Esophagus squamous epithelium (tissue), 5 donors: ENCODE measurements around the gene NFIC. TPM values are rescaled to one million over a fixed set of nuclear protein-coding genes. Genes with fewer than 3 reads are reported as not detected.
"Not testable (repeated sequence)": the region's sequence is repeated elsewhere in the genome, so short reads cannot be mapped to it uniquely, and the experiment has no call there.

Experiments used
- DNase-seq: peaks from one replicate; lab custom pipeline; 2025; lab: John Stamatoyannopoulos, UW
- H3K27ac ChIP-seq, 4 donors: fragments of 200-600 bp; sonication (generic); one replicate each; pipeline ENCODE4 v1.5.1; 2016 to 2019; ENCODE audit warnings: mild to moderate bottlenecking in 1 of 4
- H3K27me3 ChIP-seq, 4 donors: fragments of 200-600 bp; sonication (generic); 1 replicate in 3 of 4; 2 replicates in 1 of 4; pipeline versions ENCODE4 v1.5.1 to v1.6.0; 2017 to 2021; ENCODE audit warnings: antibody characterized with exemption in 1 of 4
- H3K36me3 ChIP-seq, 3 donors: fragments of 200-600 bp; sonication (generic); one replicate each; pipeline ENCODE4 v1.5.1; 2016 to 2019
- H3K4me1 ChIP-seq, 3 donors: fragments of 200-600 bp; sonication (generic); one replicate each; pipeline ENCODE4 v1.5.1; 2017 to 2019
- H3K4me3 ChIP-seq, 4 donors: fragments of 200-600 bp; sonication (generic); 1 replicate in 3 of 4; 2 replicates in 1 of 4; pipeline ENCODE4 v1.5.1; 2016 to 2019; ENCODE audit warnings: mild to moderate bottlenecking in 2 of 4, moderate library complexity in 1 of 4
- H3K9me3 ChIP-seq, 3 donors: fragments of 200-600 bp; sonication (generic); one replicate each; pipeline ENCODE4 v1.5.1; 2016 to 2019
- CTCF ChIP-seq, 6 experiments: fragments of 450-650 bp in 4 of 6; fragments of 200-600 bp in 2 of 6; sonication (generic) in 2 of 6; IDR thresholded peaks; one replicate each; pipeline ENCODE4 v1.5.1; 2016 to 2019; ENCODE audit warnings: antibody characterized with exemption in 6 of 6, mild to moderate bottlenecking in 4 of 6, moderate library complexity in 4 of 6
- POLR2A ChIP-seq, 4 donors: fragments of 450-650 bp; IDR thresholded peaks; one replicate each; pipeline ENCODE4 v1.6.1; 2017; ENCODE audit warnings: antibody characterized with exemption in 4 of 4, mild to moderate bottlenecking in 4 of 4, moderate library complexity in 3 of 4
- WGBS, 2 donors: methylation state at CpG; one replicate each; pipeline ENCODE4 v1.1.5; 2018; 5-methylcytosine and 5-hydroxymethylcytosine counted together
- intact Hi-C: fragments of 100-400 bp; cut with DNase I; formaldehyde crosslinking; loops from one replicate; pipeline ENCODE4 v1.15.0; 2022
- total RNA-seq, 4 donors: library from RNA; depleted of rRNA; stranded (reverse); fragments of >200 nt; gene quantifications; one replicate each; pipeline ENCODE4 v1.1.0, GENCODE V29; 2016
- donor health status: DM: yes; HTN: yes; CAD: no.

The NFIC gene
- total RNA-seq, 4 donors from 2014 or later = 40.8 to 80.9 (median 61.0) TPM

- WGBS, 2 donors = 33 to 34% methylated on average over 5 of the region's 5 CpGs
- no peak for DNase-seq
- peaks cover 0 to 7% (median 0%) of the 10 kb centered on the region in 3 donors for H3K4me1 ChIP-seq
- intact Hi-C loops = loop anchor here (5.0 kb wide), 1 partner anchor 153 kb away; no protein-coding TSS in a partner anchor
- peaks cover 0 to 24% (median 0%) of the 10 kb centered on the region in 4 donors for H3K27me3 ChIP-seq
- no peaks in the 10 kb centered on the region for H3K9me3 ChIP-seq
- no peak overlapping the region for H3K27ac ChIP-seq
- no peak for TF ChIP-seq POLR2A (IDR thresholded peaks at IDR 0.05)
- TF ChIP-seq CTCF (IDR thresholded peaks at IDR 0.05) = peak; percentile 11 to 73 (median 66)
- H3K36me3 ChIP-seq = no peaks in the 10 kb centered on the region
- no peak overlapping the region for H3K4me3 ChIP-seq
These were observed 42.0 kb upstream of the NFIC start for GRCh38 chr19:3324405-3324856.

GRCh38 chr19:3325451-3325850 is 40.9 kb upstream of the NFIC start:
- H3K4me3 ChIP-seq = no peak overlapping the region
- peaks cover 0 to 13% (median 0%) of the 10 kb centered on the region in 3 donors for H3K4me1 ChIP-seq
- intact Hi-C loops = loop anchor here (5.0 kb wide), 1 partner anchor 102 kb away; no protein-coding TSS in a partner anchor
- no peak overlapping the region for H3K27ac ChIP-seq
- no peaks in the 10 kb centered on the region for H3K9me3 ChIP-seq
- TF ChIP-seq POLR2A (IDR thresholded peaks at IDR 0.05) (no peak), CTCF (IDR thresholded peaks at IDR 0.05) (no peak)
- DNase-seq = no peak
- H3K36me3 ChIP-seq = no peaks in the 10 kb centered on the region
- 56 to 80% methylated on average over 1 of the region's 1 CpG for WGBS, 2 donors
- peaks cover 0 to 13% (median 0%) of the 10 kb centered on the region in 4 donors for H3K27me3 ChIP-seq

GRCh38 chr19:3328743-3329142 is 37.6 kb upstream of the NFIC start:
- 87 to 92% methylated on average over 3 of the region's 3 CpGs for WGBS, 2 donors
- H3K4me1 ChIP-seq = peaks cover 0 to 21% (median 0%) of the 10 kb centered on the region in 3 donors
- H3K36me3 ChIP-seq = no peaks in the 10 kb centered on the region
- no peak for DNase-seq
- no peak overlapping the region for H3K4me3 ChIP-seq
- no peak overlapping the region for H3K27ac ChIP-seq
- no peak for TF ChIP-seq POLR2A (IDR thresholded peaks at IDR 0.05)
- TF ChIP-seq CTCF (IDR thresholded peaks at IDR 0.05) = no peak
- H3K27me3 ChIP-seq = no peaks in the 10 kb centered on the region
- no peaks in the 10 kb centered on the region for H3K9me3 ChIP-seq
- intact Hi-C loops = loop anchor here (5.0 kb wide), 1 partner anchor 99 kb away; no protein-coding TSS in a partner anchor

GRCh38 chr19:3330047-3330446 is 36.3 kb upstream of the NFIC start:
- no peak for TF ChIP-seq POLR2A (IDR thresholded peaks at IDR 0.05)
- TF ChIP-seq CTCF (IDR thresholded peaks at IDR 0.05) = no peak
- H3K36me3 ChIP-seq = no peaks in the 10 kb centered on the region
- H3K4me3 ChIP-seq = no peak overlapping the region
- intact Hi-C loops = no loop called here
- H3K4me1 ChIP-seq = peaks cover under 1 to 29% (median 6%) of the 10 kb centered on the region in 3 donors
- no peak for DNase-seq
- H3K27ac ChIP-seq = no peak overlapping the region
- 56 to 59% methylated on average over 8 to 9 of the region's 9 CpGs for WGBS, 2 donors
- no peaks in the 10 kb centered on the region for H3K27me3 ChIP-seq
- no peaks in the 10 kb centered on the region for H3K9me3 ChIP-seq

- DNase-seq, H3K36me3 ChIP-seq, H3K9me3 ChIP-seq, H3K27me3 ChIP-seq, H3K27ac ChIP-seq, H3K4me3 ChIP-seq, intact Hi-C loops: not testable (repeated sequence)
- no CpG with 5 or more reads among the region's 1 CpG for whole genome bisulfite sequencing, 2 donors
- peaks cover 21 to 45% (median 28%) of the 10 kb centered on the region in 3 donors for H3K4me1 ChIP-seq
These were observed 34.2 kb upstream of the NFIC start for GRCh38 chr19:3332232-3332631.
